Body of pancreas (tissue), 4 donors: ENCODE data around the gene GRIA1. TPM values are rescaled to one million over a fixed set of nuclear protein-coding genes. Genes with fewer than 3 reads are reported as not detected.

Source experiments
- ATAC-seq: fragments of 150-250 bp; one replicate; pipeline ENCODE4 v1.9.1; 2016
- DNase-seq, 4 donors: peaks; one replicate each; pipeline ENCODE4 v3.0.0-alpha.2; 2019
- H3K27ac ChIP-seq, 4 donors: fragments of 200-600 bp; sonication (generic); 1 replicate in 3 of 4; 2 replicates in 1 of 4; pipeline versions ENCODE4 v1.5.1 to v1.6.1; 2016 to 2019; ENCODE audit warnings: mild to moderate bottlenecking in 1 of 4, mixed read lengths in 1 of 4, moderate library complexity in 1 of 4
- H3K27me3 ChIP-seq, 2 donors: fragments of 200-600 bp; sonication (generic); one replicate each; pipeline ENCODE4 v1.6.0; 2016; ENCODE audit warnings: mild to moderate bottlenecking in 1 of 2
- H3K36me3 ChIP-seq, 2 donors: fragments of 200-600 bp; sonication (generic); replicated peaks in 1 of 2; 2 replicates each; pipeline ENCODE4 v1.5.1; 2016; ENCODE audit warnings: low read depth in 2 of 2; ENCODE audit not compliant: insufficient read depth in 1 of 2
- H3K4me1 ChIP-seq: fragments of 200-600 bp; sonication (generic); one replicate; pipeline ENCODE4 v1.6.0; 2016
- H3K4me3 ChIP-seq, 2 donors: fragments of 200-600 bp; sonication (generic); 1 replicate in 1 of 2; 2 replicates in 1 of 2; pipeline ENCODE4 v1.5.1; 2016 to 2019
- H3K9me3 ChIP-seq, 3 donors: fragments of 200-600 bp; sonication (generic); 1 replicate in 2 of 3; 2 replicates in 1 of 3; pipeline ENCODE4 v1.5.1; 2016
- POLR2A ChIP-seq, 3 donors: fragments of 450-650 bp; IDR thresholded peaks; one replicate each; pipeline ENCODE4 v1.6.1; 2016; ENCODE audit warnings: antibody characterized with exemption in 3 of 3, mild to moderate bottlenecking in 2 of 3
- WGBS, 2 donors: methylation state at CpG; one replicate each; pipeline ENCODE4 v1.1.5; 2017; 5-methylcytosine and 5-hydroxymethylcytosine counted together
- intact Hi-C: fragments of 100-400 bp; cut with DNase I; formaldehyde crosslinking; loops from one replicate; pipeline ENCODE4 v1.15.1; 2023
- total RNA-seq, 2 donors: library from RNA; depleted of rRNA; stranded (reverse); fragments of >200 nt; gene quantifications; one replicate each; pipeline ENCODE4 v1.1.0, GENCODE V29; 2016
- TF ChIP-seq, protein P1 (sequence below), 7 experiments: fragments of 450-650 bp in 4 of 7; fragments of 200-600 bp in 3 of 7; sonication (generic) in 3 of 7; IDR thresholded peaks; one replicate each; pipeline ENCODE4 v1.5.1; 2016 to 2019; ENCODE audit warnings: antibody characterized with exemption in 7 of 7

Gene GRIA1
- total RNA-seq, 2 donors from 2014 or later = 0.26 to 2.6 TPM

DNA sequence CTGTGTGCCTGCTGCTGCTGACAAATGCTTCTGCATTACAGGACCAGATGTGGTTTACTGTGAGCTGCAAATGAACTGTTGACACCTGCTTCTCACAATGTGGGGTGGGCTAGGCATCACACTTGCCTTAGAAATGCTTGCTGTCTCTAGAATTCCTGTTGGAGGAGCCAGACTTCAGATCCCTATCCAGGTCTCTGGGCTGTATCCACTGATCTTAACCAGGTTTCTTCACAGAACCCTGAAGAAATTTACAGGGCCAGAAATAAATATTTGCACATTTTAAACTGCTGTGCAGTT lies 292.8 kb downstream of the GRIA1 start:
- Histone ChIP-seq H3K27me3 (no peaks in the 10 kb centered on the region), H3K4me1 (no peaks in the 10 kb centered on the region), H3K9me3 (no peaks in the 10 kb centered on the region), H3K27ac (no peak overlapping the region), H3K36me3 (no peaks in the 10 kb centered on the region), H3K4me3 (no peak overlapping the region)
- no peak for TF ChIP-seq POLR2A (IDR thresholded peaks at IDR 0.05)
- TF ChIP-seq, protein P1, sequence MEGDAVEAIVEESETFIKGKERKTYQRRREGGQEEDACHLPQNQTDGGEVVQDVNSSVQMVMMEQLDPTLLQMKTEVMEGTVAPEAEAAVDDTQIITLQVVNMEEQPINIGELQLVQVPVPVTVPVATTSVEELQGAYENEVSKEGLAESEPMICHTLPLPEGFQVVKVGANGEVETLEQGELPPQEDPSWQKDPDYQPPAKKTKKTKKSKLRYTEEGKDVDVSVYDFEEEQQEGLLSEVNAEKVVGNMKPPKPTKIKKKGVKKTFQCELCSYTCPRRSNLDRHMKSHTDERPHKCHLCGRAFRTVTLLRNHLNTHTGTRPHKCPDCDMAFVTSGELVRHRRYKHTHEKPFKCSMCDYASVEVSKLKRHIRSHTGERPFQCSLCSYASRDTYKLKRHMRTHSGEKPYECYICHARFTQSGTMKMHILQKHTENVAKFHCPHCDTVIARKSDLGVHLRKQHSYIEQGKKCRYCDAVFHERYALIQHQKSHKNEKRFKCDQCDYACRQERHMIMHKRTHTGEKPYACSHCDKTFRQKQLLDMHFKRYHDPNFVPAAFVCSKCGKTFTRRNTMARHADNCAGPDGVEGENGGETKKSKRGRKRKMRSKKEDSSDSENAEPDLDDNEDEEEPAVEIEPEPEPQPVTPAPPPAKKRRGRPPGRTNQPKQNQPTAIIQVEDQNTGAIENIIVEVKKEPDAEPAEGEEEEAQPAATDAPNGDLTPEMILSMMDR (IDR thresholded peaks at IDR 0.05) = no peak
- ATAC-seq (no peak), DNase-seq (no peak)
- intact Hi-C loops = no loop called here

DNA sequence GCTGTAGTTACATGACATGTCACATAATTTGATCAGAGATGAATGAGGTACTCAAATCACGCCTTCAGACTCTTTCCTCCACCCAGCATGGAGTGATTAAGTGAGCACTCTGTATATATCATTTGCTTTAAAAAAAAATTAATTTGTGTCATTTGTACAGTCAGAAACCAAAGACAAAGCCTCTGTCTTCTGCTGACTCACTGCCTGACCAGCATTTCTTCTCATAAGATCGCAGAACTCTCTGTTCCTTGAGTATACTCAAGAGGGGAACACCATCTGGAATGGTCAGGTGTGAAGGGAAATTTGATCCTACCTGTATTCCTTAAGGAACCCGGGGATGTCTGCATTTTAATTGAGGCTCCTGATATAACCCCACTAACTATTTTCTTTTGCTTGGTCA lies 293.8 kb downstream of the GRIA1 start:
- WGBS, 2 donors = 53 to 63% methylated on average over 3 of the region's 3 CpGs
- Histone ChIP-seq H3K36me3 (no peaks in the 10 kb centered on the region), H3K27ac (no peak overlapping the region), H3K9me3 (no peaks in the 10 kb centered on the region), H3K4me1 (no peaks in the 10 kb centered on the region), H3K27me3 (no peaks in the 10 kb centered on the region), H3K4me3 (no peak overlapping the region)
- DNase-seq = no peak
- TF ChIP-seq POLR2A (IDR thresholded peaks at IDR 0.05) = no peak
- TF ChIP-seq, protein P1 (IDR thresholded peaks at IDR 0.05) = no peak
- no peak for ATAC-seq
- intact Hi-C loops = no loop called here

DNA sequence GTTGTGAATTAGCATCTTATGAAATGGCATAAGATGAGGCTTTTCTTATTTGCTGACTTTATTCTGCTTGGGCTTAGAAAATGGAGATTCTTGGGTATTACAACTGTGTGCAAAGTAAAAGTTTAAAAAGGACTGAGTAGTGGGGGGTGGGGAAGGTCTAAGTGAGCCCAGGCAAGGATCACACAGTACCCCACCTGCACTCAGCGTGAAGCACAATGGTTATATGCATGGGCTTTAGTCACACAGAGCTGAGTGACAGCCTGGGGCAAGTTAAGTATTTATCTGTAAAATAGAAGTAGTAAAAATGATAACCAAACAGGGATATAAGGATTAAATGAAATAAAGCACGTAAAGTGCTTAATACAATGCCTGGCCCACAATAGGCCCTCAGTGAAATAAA lies 300.9 kb downstream of the GRIA1 start:
- no peak overlapping the region for H3K4me3 ChIP-seq
- no peaks in the 10 kb centered on the region for H3K27me3 ChIP-seq
- no peak for DNase-seq
- no peaks in the 10 kb centered on the region for H3K9me3 ChIP-seq
- ATAC-seq = no peak
- 74 to 79% methylated on average over 2 of the region's 2 CpGs for WGBS, 2 donors
- H3K27ac ChIP-seq = no peak overlapping the region
- H3K4me1 ChIP-seq = no peaks in the 10 kb centered on the region
- no peaks in the 10 kb centered on the region for H3K36me3 ChIP-seq
- intact Hi-C loops = no loop called here
- TF ChIP-seq POLR2A (IDR thresholded peaks at IDR 0.05) = no peak
- TF ChIP-seq, protein P1 (IDR thresholded peaks at IDR 0.05) = no peak

DNA sequence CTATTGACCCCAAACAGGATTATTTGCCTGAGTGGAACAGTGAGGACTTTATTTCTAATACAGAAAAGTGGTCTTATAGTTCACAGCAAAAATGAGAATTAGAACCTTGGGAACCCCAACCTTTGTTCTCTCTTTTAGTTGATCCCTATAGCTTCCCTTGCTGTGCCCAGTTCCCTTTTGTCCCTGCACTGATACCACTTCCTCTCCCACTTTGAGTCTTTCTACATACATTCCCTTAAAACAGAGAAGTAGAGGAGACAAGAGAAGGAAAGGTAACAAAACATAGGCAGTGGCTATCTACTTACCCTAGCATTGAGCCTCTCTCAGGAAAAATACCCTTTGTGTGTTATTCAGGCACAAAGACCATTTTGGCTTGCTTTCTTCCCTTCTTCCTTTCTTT lies 301.8 kb downstream of the GRIA1 start:
- TF ChIP-seq POLR2A (IDR thresholded peaks at IDR 0.05) = no peak
- TF ChIP-seq, protein P1 (IDR thresholded peaks at IDR 0.05) = no peak
- Histone ChIP-seq H3K9me3 (no peaks in the 10 kb centered on the region), H3K27me3 (no peaks in the 10 kb centered on the region), H3K4me3 (no peak overlapping the region), H3K27ac (no peak overlapping the region), H3K36me3 (no peaks in the 10 kb centered on the region), H3K4me1 (no peaks in the 10 kb centered on the region)
- ATAC-seq = no peak
- intact Hi-C loops = no loop called here
- no peak for DNase-seq

DNA sequence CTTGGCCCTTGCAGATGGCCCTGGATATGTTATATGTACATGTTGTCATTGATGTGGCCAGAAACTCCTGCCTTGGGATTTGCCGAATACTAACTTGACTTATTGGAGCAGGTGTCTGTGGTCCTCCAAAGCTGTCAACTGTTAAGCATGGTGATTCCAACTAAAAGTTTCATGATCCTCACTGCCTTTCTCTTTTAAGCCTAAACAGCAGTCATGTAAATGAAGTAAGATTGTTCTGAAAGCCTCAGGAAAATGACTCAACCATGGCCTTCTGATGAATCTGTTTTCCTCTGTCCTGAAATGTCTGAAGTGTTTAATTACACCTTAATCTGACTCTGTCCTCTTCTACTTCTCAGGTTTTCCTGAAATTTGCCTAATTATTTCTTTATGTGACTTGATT lies 303.2 kb downstream of the GRIA1 start:
- DNase-seq (no peak), ATAC-seq (no peak)
- no peaks in the 10 kb centered on the region for H3K36me3 ChIP-seq
- 92 to 100% methylated on average over 1 of the region's 1 CpG for WGBS, 2 donors
- no peaks in the 10 kb centered on the region for H3K27me3 ChIP-seq
- H3K4me3 ChIP-seq = no peak overlapping the region
- no peak overlapping the region for H3K27ac ChIP-seq
- H3K9me3 ChIP-seq = no peaks in the 10 kb centered on the region
- TF ChIP-seq POLR2A (IDR thresholded peaks at IDR 0.05) = no peak
- TF ChIP-seq, protein P1 (IDR thresholded peaks at IDR 0.05) = no peak
- no peaks in the 10 kb centered on the region for H3K4me1 ChIP-seq
- intact Hi-C loops = no loop called here
